Neural cell (in vitro differentiated cells): ENCODE measurements around the gene TFAP2C.

Source experiments
- CTCF ChIP-seq: fragments of 450-650 bp; IDR thresholded peaks from 2 replicates; pipeline ENCODE4 v1.5.1; 2014; ENCODE audit warnings: antibody characterized with exemption, mild to moderate bottlenecking, moderate library complexity; ENCODE audit not compliant: poor library complexity, severe bottlenecking
- EP300 ChIP-seq: fragments of 450-650 bp; conservative IDR thresholded peaks from 2 replicates; pipeline ENCODE4 v1.6.1; 2014; ENCODE audit warnings: antibody characterized with exemption, mild to moderate bottlenecking, moderate library complexity; ENCODE audit not compliant: poor library complexity, severe bottlenecking
- EZH2 ChIP-seq: fragments of 200-600, 300-800 bp; shearing (Covaris generic), sonication (generic); IDR thresholded peaks from 2 replicates; pipeline ENCODE4 v1.6.1; 2014; ENCODE audit warnings: antibody characterized with exemption, low read length, borderline replicate concordance, mild to moderate bottlenecking; ENCODE audit not compliant: insufficient read depth, poor library complexity, severe bottlenecking
- MXI1 ChIP-seq: fragments of 450-650 bp; conservative IDR thresholded peaks from 2 replicates; pipeline ENCODE4 v1.6.1; 2014; ENCODE audit warnings: antibody characterized with exemption, mild to moderate bottlenecking; ENCODE audit not compliant: poor library complexity, severe bottlenecking
- POLR2AphosphoS5 ChIP-seq: IDR thresholded peaks from 2 replicates; pipeline ENCODE4 v1.6.1; 2012
- RAD21 ChIP-seq: fragments of 450-650 bp; conservative IDR thresholded peaks from 2 replicates; pipeline ENCODE4 v1.6.1; 2014; ENCODE audit warnings: antibody characterized with exemption, mild to moderate bottlenecking, moderate library complexity
- REST ChIP-seq: IDR thresholded peaks from 2 replicates; pipeline ENCODE4 v1.6.1; 2012; ENCODE audit warnings: borderline replicate concordance
- SMC3 ChIP-seq: fragments of 450-650 bp; conservative IDR thresholded peaks from 2 replicates; pipeline ENCODE4 v1.6.1; 2014; ENCODE audit warnings: antibody characterized with exemption, mild to moderate bottlenecking, moderate library complexity; ENCODE audit not compliant: poor library complexity
- TAF1 ChIP-seq: IDR thresholded peaks from 2 replicates; pipeline ENCODE4 v1.6.1; 2012; ENCODE audit warnings: low read depth

GRCh38 chr20:56637576-56637975 is 8.5 kb downstream of the TFAP2C start:
- TF ChIP-seq SMC3 = no peak
- TF ChIP-seq REST = no peak
- no peak for TF ChIP-seq CTCF
- TF ChIP-seq EP300 = no peak
- TF ChIP-seq POLR2AphosphoS5 = no peak
- TF ChIP-seq EZH2 = no peak
- TF ChIP-seq MXI1 = no peak
- no peak for TF ChIP-seq TAF1
- TF ChIP-seq RAD21 = no peak
